Osteoblast (primary cell): ENCODE measurements around the gene RRAGC. TPM values are rescaled to one million over a fixed set of nuclear protein-coding genes. Genes with fewer than 3 reads are reported as not detected.
"Not testable (repeated sequence)": the region's sequence is repeated elsewhere in the genome, so short reads cannot be mapped to it uniquely, and the experiment has no call there.

Experiments
- DNase-seq: peaks from one replicate; pipeline ENCODE4 v3.0.0; 2011; ENCODE audit warnings: low spot score, mixed read lengths; ENCODE audit not compliant: insufficient read length; ENCODE audit errors: missing footprints
- H2AFZ ChIP-seq: 2 replicates; pipeline ENCODE4 v1.6.0; 2011; ENCODE audit warnings: mild to moderate bottlenecking, low read length
- H3K27ac ChIP-seq: 2 replicates; pipeline ENCODE4 v1.5.1; 2011; ENCODE audit warnings: mild to moderate bottlenecking, low read depth, low read length, moderate library complexity
- H3K27me3 ChIP-seq: 2 replicates; pipeline ENCODE4 v1.6.0; 2012; ENCODE audit warnings: mild to moderate bottlenecking, control low read depth, inconsistent platforms, low read length, moderate library complexity; ENCODE audit not compliant: insufficient read depth
- H3K36me3 ChIP-seq: 2 replicates; pipeline ENCODE4 v1.5.1; 2011; ENCODE audit warnings: mild to moderate bottlenecking, low read length, control low read depth, moderate library complexity; ENCODE audit not compliant: insufficient read depth
- H3K4me1 ChIP-seq: 2 replicates; pipeline ENCODE4 v1.5.1; 2011; ENCODE audit warnings: mild to moderate bottlenecking, low read length, control low read depth, moderate library complexity; ENCODE audit not compliant: insufficient read depth
- H3K4me2 ChIP-seq: 2 replicates; pipeline ENCODE4 v1.6.0; 2011; ENCODE audit warnings: mild to moderate bottlenecking, low read length; ENCODE audit not compliant: insufficient read depth
- H3K4me3 ChIP-seq: fragments of 200-600 bp; sonication (generic); 3 replicates; pipeline ENCODE4 v1.5.1; 2012; ENCODE audit warnings: mild to moderate bottlenecking, low read length, inconsistent platforms; ENCODE audit not compliant: insufficient read depth
- H3K79me2 ChIP-seq: 2 replicates; pipeline ENCODE4 v1.6.0; 2012; ENCODE audit warnings: mild to moderate bottlenecking, low read length, control low read depth, inconsistent platforms; ENCODE audit not compliant: insufficient read depth
- H3K9me3 ChIP-seq: 2 replicates; pipeline ENCODE4 v1.5.1; 2011; ENCODE audit warnings: low read depth, low read length, control low read depth
- H4K20me1 ChIP-seq: 2 replicates; pipeline ENCODE4 v1.6.0; 2012; ENCODE audit warnings: mild to moderate bottlenecking, low read length, control low read depth; ENCODE audit not compliant: insufficient read depth
- total RNA-seq: library from RNA; depleted of rRNA; stranded (reverse); fragments of >200 nt; gene quantifications from 2 replicates; pipeline ENCODE4 v1.2.3, GENCODE V29; 2012
- TF ChIP-seq, protein P1 (sequence below): IDR thresholded peaks from 2 replicates; pipeline ENCODE4 v1.5.1; 2011; ENCODE audit warnings: mild to moderate bottlenecking, low read depth, low read length, moderate library complexity; ENCODE audit errors: extremely low read depth

Gene RRAGC
- total RNA-seq, 1 donor: 57.9 TPM

GRCh38 chr1:38840281-38840680, 19.3 kb downstream of the RRAGC start:
- Histone ChIP-seq H3K27ac (no peak overlapping the region), H4K20me1 (peaks cover 8% of the 10 kb centered on the region), H3K4me2 (no peak overlapping the region), H3K36me3 (peaks cover 40% of the 10 kb centered on the region), H3K9me3 (no peaks in the 10 kb centered on the region), H2AFZ (no peak overlapping the region), H3K4me1 (no peaks in the 10 kb centered on the region), H3K27me3 (no peaks in the 10 kb centered on the region), H3K79me2 (peaks cover 46% of the 10 kb centered on the region), H3K4me3 (no peak overlapping the region)
- TF ChIP-seq, protein P1, sequence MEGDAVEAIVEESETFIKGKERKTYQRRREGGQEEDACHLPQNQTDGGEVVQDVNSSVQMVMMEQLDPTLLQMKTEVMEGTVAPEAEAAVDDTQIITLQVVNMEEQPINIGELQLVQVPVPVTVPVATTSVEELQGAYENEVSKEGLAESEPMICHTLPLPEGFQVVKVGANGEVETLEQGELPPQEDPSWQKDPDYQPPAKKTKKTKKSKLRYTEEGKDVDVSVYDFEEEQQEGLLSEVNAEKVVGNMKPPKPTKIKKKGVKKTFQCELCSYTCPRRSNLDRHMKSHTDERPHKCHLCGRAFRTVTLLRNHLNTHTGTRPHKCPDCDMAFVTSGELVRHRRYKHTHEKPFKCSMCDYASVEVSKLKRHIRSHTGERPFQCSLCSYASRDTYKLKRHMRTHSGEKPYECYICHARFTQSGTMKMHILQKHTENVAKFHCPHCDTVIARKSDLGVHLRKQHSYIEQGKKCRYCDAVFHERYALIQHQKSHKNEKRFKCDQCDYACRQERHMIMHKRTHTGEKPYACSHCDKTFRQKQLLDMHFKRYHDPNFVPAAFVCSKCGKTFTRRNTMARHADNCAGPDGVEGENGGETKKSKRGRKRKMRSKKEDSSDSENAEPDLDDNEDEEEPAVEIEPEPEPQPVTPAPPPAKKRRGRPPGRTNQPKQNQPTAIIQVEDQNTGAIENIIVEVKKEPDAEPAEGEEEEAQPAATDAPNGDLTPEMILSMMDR: no peak
- no peak for DNase-seq

GRCh38 chr1:38839363-38839762, 20.2 kb downstream of the RRAGC start:
- no peaks in the 10 kb centered on the region for H3K9me3 ChIP-seq
- no peak overlapping the region for H3K4me2 ChIP-seq
- TF ChIP-seq, protein P1: no peak
- H2AFZ ChIP-seq: no peak overlapping the region
- H3K79me2 ChIP-seq: peaks cover 37% of the 10 kb centered on the region
- H3K27me3 ChIP-seq: no peaks in the 10 kb centered on the region
- peaks cover 39% of the 10 kb centered on the region for H3K36me3 ChIP-seq
- H3K4me1 ChIP-seq: no peaks in the 10 kb centered on the region
- no peak for DNase-seq
- H4K20me1 ChIP-seq: peaks cover 8% of the 10 kb centered on the region
- no peak overlapping the region for H3K27ac ChIP-seq
- no peak overlapping the region for H3K4me3 ChIP-seq

- H4K20me1 ChIP-seq, DNase-seq, H3K27ac ChIP-seq, H2AFZ ChIP-seq, H3K27me3 ChIP-seq, H3K4me3 ChIP-seq, H3K4me2 ChIP-seq, H3K4me1 ChIP-seq, H3K9me3 ChIP-seq: not testable (repeated sequence)
- Histone ChIP-seq H3K36me3 (peaks cover 27% of the 10 kb centered on the region), H3K79me2 (peaks cover 15% of the 10 kb centered on the region)
Observed at GRCh38 chr1:38836316-38836715, 23.3 kb downstream of the RRAGC start.

DNA sequence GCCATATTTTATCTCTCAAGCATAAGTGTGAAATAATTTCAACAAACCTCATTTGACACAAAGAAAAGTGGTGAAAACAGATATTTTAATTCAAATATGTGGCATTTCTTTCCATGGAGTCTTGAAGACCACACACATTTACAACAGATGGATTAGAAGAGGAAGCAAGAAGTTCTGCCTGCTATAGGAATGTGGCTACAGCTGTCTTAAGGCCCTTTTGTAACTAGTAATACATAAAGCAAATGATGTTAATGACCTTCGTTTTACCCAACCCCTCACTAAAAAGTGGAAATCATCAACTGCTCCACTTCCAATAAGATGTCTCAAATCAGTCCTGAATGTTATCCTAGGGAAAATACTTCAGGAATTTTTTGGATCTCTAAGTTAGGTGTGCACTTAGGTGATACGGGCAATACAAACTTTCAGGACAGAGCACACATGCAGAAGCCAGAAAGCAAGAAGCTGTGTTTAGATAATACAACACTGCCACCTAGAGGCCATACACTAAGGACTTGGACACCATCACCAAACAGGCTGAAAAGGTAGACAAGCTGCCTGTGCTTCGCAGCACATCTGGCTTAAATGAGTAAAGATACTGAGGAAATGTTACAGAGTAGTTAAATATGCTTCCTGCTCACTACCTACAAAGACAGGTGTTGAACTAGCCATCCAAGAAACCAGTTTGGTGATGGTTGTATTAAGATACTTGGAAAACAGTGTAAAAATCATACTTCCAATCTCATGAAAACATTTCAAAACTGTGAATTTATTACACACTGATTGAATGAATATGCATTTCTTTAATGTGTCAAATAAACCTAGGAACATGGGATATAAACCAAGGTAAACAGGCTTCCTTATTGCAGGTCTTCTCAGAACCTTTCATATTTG, 24.4 kb downstream of the RRAGC start:
- Histone ChIP-seq H3K4me3 (no peak overlapping the region), H3K9me3 (no peaks in the 10 kb centered on the region), H3K27ac (no peak overlapping the region), H3K4me1 (no peaks in the 10 kb centered on the region), H3K4me2 (no peak overlapping the region), H4K20me1 (peaks cover 4% of the 10 kb centered on the region), H2AFZ (no peak overlapping the region), H3K36me3 (peaks cover 22% of the 10 kb centered on the region), H3K27me3 (peaks cover 16% of the 10 kb centered on the region), H3K79me2 (peaks cover 7% of the 10 kb centered on the region)
- TF ChIP-seq, protein P1: peak; percentile 76
- DNase-seq: peak; percentile 81
